Testis (tissue), 3 donors: Measurements from ENCODE around the gene ZMYND11. TPM values are rescaled to one million over a fixed set of nuclear protein-coding genes. Genes with fewer than 3 reads are reported as not detected.

Source experiments
- DNase-seq: peaks from one replicate; pipeline ENCODE4 v3.0.0-alpha.2; 2019
- H3K27ac ChIP-seq, 2 donors: fragments of 200-600 bp; sonication (generic); one replicate each; pipeline ENCODE4 v1.5.1; 2019
- H3K27me3 ChIP-seq: fragments of 200-600 bp; sonication (generic); one replicate; pipeline ENCODE4 v1.5.1; 2019
- H3K36me3 ChIP-seq: fragments of 200-600 bp; sonication (generic); one replicate; pipeline ENCODE4 v1.5.1; 2017; ENCODE audit warnings: low read depth; ENCODE audit errors: missing control alignments
- H3K4me1 ChIP-seq: fragments of 200-600 bp; sonication (generic); one replicate; pipeline ENCODE4 v1.5.1; 2019
- H3K4me3 ChIP-seq, 2 donors: fragments of 200-600 bp; sonication (generic); one replicate each; pipeline ENCODE4 v1.5.1; 2017 to 2019
- H3K9me3 ChIP-seq: fragments of 200-600 bp; sonication (generic); one replicate; pipeline ENCODE4 v1.5.1; 2017
- POLR2A ChIP-seq: fragments of 450-650 bp; IDR thresholded peaks from one replicate; pipeline ENCODE4 v1.6.1; 2017; ENCODE audit warnings: antibody characterized with exemption, mild to moderate bottlenecking, moderate library complexity
- WGBS, 2 donors: methylation state at CpG; one replicate each; pipeline ENCODE4 v1.1.5; 2018; 5-methylcytosine and 5-hydroxymethylcytosine counted together
- intact Hi-C: fragments of 100-400 bp; cut with DNase I; formaldehyde crosslinking; loops from one replicate; pipeline ENCODE4 v1.15.1; 2023; ENCODE audit warnings: low total_unique reads
- polyA plus RNA-seq: library from polyadenylated mRNA; stranded (reverse); fragments of 350-450 nt; fragmentation: Illumina TruSeq; extraction: RNeasy Lipid Tissue Mini Kit (QIAGEN cat#74804); gene quantifications from one replicate; pipeline ENCODE4 v1.2.3, GENCODE V29; 2014; ENCODE audit warnings: low read depth, low replicate concordance; ENCODE audit not compliant: insufficient read depth
- total RNA-seq, 2 donors: library from RNA; depleted of rRNA; stranded (reverse); fragments of >200 nt; gene quantifications; one replicate each; pipeline ENCODE4 v1.2.3, GENCODE V29; 2016
- TF ChIP-seq, protein P1 (sequence below), 3 experiments: fragments of 450-650 bp in 2 of 3; fragments of 200-600 bp in 1 of 3; sonication (generic) in 1 of 3; IDR thresholded peaks; one replicate each; pipeline ENCODE4 v1.5.1; 2016 to 2019; ENCODE audit warnings: antibody characterized with exemption in 3 of 3, mild to moderate bottlenecking in 2 of 3, moderate library complexity in 1 of 3

Gene ZMYND11
- total and polyA plus RNA-seq, 3 donors from 2014 or later, result 55.8 to 66.2 (median 61.0) TPM

DNA sequence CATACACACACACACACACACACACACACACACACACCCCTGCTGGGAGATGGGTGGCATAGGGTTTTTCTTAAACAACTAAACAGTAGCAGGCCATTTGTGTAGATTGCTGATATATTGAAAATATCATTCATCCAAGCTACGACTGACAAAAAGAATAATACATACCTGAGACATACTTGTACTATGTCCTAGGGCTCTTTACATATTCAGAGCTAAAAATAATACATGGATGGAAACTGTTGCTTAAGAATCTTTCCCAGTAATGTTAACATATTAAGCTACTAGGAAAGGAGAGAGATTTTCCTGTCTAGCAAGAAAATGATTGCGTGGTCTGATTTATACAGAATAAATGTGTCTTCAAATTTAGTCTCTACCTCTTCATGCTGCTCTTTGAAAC, 46.0 kb upstream of the ZMYND11 start:
- DNase-seq, result no peak
- 87 to 89% methylated on average over 2 of the region's 2 CpGs for WGBS, 2 donors
- H3K27me3 ChIP-seq, result no peaks in the 10 kb centered on the region
- no peaks in the 10 kb centered on the region for H3K36me3 ChIP-seq
- no peaks in the 10 kb centered on the region for H3K4me1 ChIP-seq
- no peak overlapping the region for H3K4me3 ChIP-seq
- H3K9me3 ChIP-seq, result no peaks in the 10 kb centered on the region
- TF ChIP-seq, protein P1, sequence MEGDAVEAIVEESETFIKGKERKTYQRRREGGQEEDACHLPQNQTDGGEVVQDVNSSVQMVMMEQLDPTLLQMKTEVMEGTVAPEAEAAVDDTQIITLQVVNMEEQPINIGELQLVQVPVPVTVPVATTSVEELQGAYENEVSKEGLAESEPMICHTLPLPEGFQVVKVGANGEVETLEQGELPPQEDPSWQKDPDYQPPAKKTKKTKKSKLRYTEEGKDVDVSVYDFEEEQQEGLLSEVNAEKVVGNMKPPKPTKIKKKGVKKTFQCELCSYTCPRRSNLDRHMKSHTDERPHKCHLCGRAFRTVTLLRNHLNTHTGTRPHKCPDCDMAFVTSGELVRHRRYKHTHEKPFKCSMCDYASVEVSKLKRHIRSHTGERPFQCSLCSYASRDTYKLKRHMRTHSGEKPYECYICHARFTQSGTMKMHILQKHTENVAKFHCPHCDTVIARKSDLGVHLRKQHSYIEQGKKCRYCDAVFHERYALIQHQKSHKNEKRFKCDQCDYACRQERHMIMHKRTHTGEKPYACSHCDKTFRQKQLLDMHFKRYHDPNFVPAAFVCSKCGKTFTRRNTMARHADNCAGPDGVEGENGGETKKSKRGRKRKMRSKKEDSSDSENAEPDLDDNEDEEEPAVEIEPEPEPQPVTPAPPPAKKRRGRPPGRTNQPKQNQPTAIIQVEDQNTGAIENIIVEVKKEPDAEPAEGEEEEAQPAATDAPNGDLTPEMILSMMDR (IDR thresholded peaks at IDR 0.05), result no peak
- TF ChIP-seq POLR2A, result no peak
- no peak overlapping the region for H3K27ac ChIP-seq
- intact Hi-C loops, result no loop called here

GRCh38 chr10:90161-90560, 45.1 kb upstream of the ZMYND11 start:
- H3K36me3 ChIP-seq, result no peaks in the 10 kb centered on the region
- H3K27ac ChIP-seq, result no peak overlapping the region
- intact Hi-C loops, result no loop called here
- no peaks in the 10 kb centered on the region for H3K4me1 ChIP-seq
- H3K9me3 ChIP-seq, result no peaks in the 10 kb centered on the region
- H3K4me3 ChIP-seq, result no peak overlapping the region
- no peaks in the 10 kb centered on the region for H3K27me3 ChIP-seq
- TF ChIP-seq POLR2A, result no peak
- TF ChIP-seq, protein P1 (IDR thresholded peaks at IDR 0.05), result no peak
- WGBS, 2 donors, result 79 to 97% methylated on average over 1 of the region's 1 CpG
- DNase-seq, result no peak

GRCh38 chr10:91313-91712, 43.9 kb upstream of the ZMYND11 start:
- H3K9me3 ChIP-seq, result no peaks in the 10 kb centered on the region
- 86% methylated on average over 8 of the region's 8 CpGs for WGBS, 2 donors
- H3K36me3 ChIP-seq, result no peaks in the 10 kb centered on the region
- no peaks in the 10 kb centered on the region for H3K27me3 ChIP-seq
- no peaks in the 10 kb centered on the region for H3K4me1 ChIP-seq
- no peak overlapping the region for H3K4me3 ChIP-seq
- no peak for TF ChIP-seq POLR2A
- TF ChIP-seq, protein P1 (IDR thresholded peaks at IDR 0.05), result no peak
- no peak for DNase-seq
- H3K27ac ChIP-seq, result no peak overlapping the region
- intact Hi-C loops, result no loop called here

GRCh38 chr10:92153-92552, 43.1 kb upstream of the ZMYND11 start:
- TF ChIP-seq, protein P1 (IDR thresholded peaks at IDR 0.05), result no peak
- TF ChIP-seq POLR2A, result no peak
- Histone ChIP-seq H3K27ac (no peak overlapping the region), H3K4me3 (no peak overlapping the region), H3K9me3 (no peaks in the 10 kb centered on the region), H3K36me3 (no peaks in the 10 kb centered on the region), H3K27me3 (no peaks in the 10 kb centered on the region), H3K4me1 (no peaks in the 10 kb centered on the region)
- DNase-seq, result no peak
- 76 to 80% methylated on average over 1 to 4 of the region's 4 CpGs for WGBS, 2 donors
- intact Hi-C loops, result no loop called here

DNA sequence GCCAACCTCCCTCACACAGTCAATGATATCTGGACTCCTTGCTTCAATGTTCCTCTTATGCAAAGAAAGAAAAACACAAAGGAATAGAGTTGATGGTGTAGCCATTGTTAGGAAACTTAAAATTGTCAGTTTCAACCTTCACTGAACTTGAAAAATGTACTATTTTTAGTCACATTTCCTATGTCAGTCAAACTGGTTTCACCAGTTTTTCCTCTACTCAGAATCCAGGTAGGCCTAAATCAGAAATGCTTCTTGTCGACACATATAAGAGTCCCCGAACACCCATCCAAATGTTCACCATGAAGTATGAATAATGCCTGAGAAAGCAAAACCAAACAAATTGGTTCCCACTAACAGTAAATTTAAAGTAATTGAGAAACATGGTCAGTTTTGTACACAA, 42.4 kb upstream of the ZMYND11 start:
- no peaks in the 10 kb centered on the region for H3K4me1 ChIP-seq
- no peaks in the 10 kb centered on the region for H3K9me3 ChIP-seq
- no peaks in the 10 kb centered on the region for H3K27me3 ChIP-seq
- H3K36me3 ChIP-seq, result no peaks in the 10 kb centered on the region
- no peak overlapping the region for H3K27ac ChIP-seq
- no peak for DNase-seq
- WGBS, 2 donors, result 96 to 97% methylated on average over 2 of the region's 2 CpGs
- H3K4me3 ChIP-seq, result no peak overlapping the region
- intact Hi-C loops, result no loop called here
- TF ChIP-seq POLR2A, result no peak
- TF ChIP-seq, protein P1 (IDR thresholded peaks at IDR 0.05), result no peak
